Measurements from ENCODE around the gene E2F8.

Gene E2F8, protein sequence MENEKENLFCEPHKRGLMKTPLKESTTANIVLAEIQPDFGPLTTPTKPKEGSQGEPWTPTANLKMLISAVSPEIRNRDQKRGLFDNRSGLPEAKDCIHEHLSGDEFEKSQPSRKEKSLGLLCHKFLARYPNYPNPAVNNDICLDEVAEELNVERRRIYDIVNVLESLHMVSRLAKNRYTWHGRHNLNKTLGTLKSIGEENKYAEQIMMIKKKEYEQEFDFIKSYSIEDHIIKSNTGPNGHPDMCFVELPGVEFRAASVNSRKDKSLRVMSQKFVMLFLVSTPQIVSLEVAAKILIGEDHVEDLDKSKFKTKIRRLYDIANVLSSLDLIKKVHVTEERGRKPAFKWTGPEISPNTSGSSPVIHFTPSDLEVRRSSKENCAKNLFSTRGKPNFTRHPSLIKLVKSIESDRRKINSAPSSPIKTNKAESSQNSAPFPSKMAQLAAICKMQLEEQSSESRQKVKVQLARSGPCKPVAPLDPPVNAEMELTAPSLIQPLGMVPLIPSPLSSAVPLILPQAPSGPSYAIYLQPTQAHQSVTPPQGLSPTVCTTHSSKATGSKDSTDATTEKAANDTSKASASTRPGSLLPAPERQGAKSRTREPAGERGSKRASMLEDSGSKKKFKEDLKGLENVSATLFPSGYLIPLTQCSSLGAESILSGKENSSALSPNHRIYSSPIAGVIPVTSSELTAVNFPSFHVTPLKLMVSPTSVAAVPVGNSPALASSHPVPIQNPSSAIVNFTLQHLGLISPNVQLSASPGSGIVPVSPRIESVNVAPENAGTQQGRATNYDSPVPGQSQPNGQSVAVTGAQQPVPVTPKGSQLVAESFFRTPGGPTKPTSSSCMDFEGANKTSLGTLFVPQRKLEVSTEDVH

GRCh38 chr11:19240420-19241259 lies at the start of gene E2F8:
Gene E2F8 (minus strand): TSS chr11:19240945. CDS start chr11:19240121, 824 bp downstream.
- Histone ChIP-seq H3K36me3 (ENCODE audit: insufficient read depth) (no peaks in the 10 kb centered on the region; the same call in 1 of the 2 replicates), H3K79me2 (ENCODE audit: insufficient read depth, low read depth) (peaks cover 18% of the 10 kb centered on the region; the same call in 1 of the 2 replicates), H3K27me3 (ENCODE audit: insufficient read depth, low read depth) (no peaks in the 10 kb centered on the region), H3K9ac (peak within 1 kb of the TSS; percentile 95), H3K27ac (peak within 1 kb of the TSS; percentile 80), H2AFZ (ENCODE audit: low read depth) (peak within 1 kb of the TSS; percentile 74), H3K4me2 (peak within 1 kb of the TSS; percentile 72), H4K20me1 (ENCODE audit: insufficient read depth) (no peaks in the 10 kb centered on the region), H3K4me3 (IDR thresholded peaks at IDR 0.05; ENCODE audit: insufficient read depth, low read depth, low read length) (no peak within 1 kb of the TSS), H3K4me1 (ENCODE audit: low read depth, poor library complexity, severe bottlenecking) (peaks cover 18% of the 10 kb centered on the region)
- TF ChIP-seq CTCF (conservative IDR thresholded peaks at IDR 0.05; ENCODE audit: low read depth, low read length): no peak

GRCh38 chr11:19290356-19290755 lies 49.6 kb upstream of the E2F8 start:
- Histone ChIP-seq H3K4me2 (no peak overlapping the region), H3K27me3 (ENCODE audit: insufficient read depth, low read depth) (no peaks in the 10 kb centered on the region), H3K4me3 (IDR thresholded peaks at IDR 0.05; ENCODE audit: insufficient read depth, low read depth, low read length) (no peak overlapping the region), H4K20me1 (ENCODE audit: insufficient read depth) (no peaks in the 10 kb centered on the region), H3K36me3 (ENCODE audit: insufficient read depth) (no peaks in the 10 kb centered on the region), H3K79me2 (ENCODE audit: insufficient read depth, low read depth) (no peaks in the 10 kb centered on the region; the same call in 1 of the 2 replicates), H3K27ac (no peak overlapping the region), H3K9ac (no peak overlapping the region), H2AFZ (ENCODE audit: low read depth) (no peak overlapping the region), H3K4me1 (ENCODE audit: low read depth, poor library complexity, severe bottlenecking) (no peaks in the 10 kb centered on the region)
- no peak for TF ChIP-seq CTCF (conservative IDR thresholded peaks at IDR 0.05; ENCODE audit: low read depth, low read length)

- TF ChIP-seq CTCF (conservative IDR thresholded peaks at IDR 0.05; ENCODE audit: low read depth, low read length): no peak
- no peak overlapping the region for H3K4me2 ChIP-seq
- no peak overlapping the region for H2AFZ ChIP-seq (ENCODE audit: low read depth)
- no peaks in the 10 kb centered on the region for H3K27me3 ChIP-seq (ENCODE audit: insufficient read depth, low read depth)
- H3K9ac ChIP-seq: no peak overlapping the region
- H4K20me1 ChIP-seq (ENCODE audit: insufficient read depth): no peaks in the 10 kb centered on the region
- no peak overlapping the region for H3K4me3 ChIP-seq (IDR thresholded peaks at IDR 0.05; ENCODE audit: insufficient read depth, low read depth, low read length)
- no peaks in the 10 kb centered on the region for H3K36me3 ChIP-seq (ENCODE audit: insufficient read depth)
- H3K27ac ChIP-seq: no peak overlapping the region
- H3K79me2 ChIP-seq (ENCODE audit: insufficient read depth, low read depth): no peaks in the 10 kb centered on the region; the same call in 1 of the 2 replicates
- no peaks in the 10 kb centered on the region for H3K4me1 ChIP-seq (ENCODE audit: low read depth, poor library complexity, severe bottlenecking)
Measured at GRCh38 chr11:19288256-19288655, 47.5 kb upstream of the E2F8 start.

DNA sequence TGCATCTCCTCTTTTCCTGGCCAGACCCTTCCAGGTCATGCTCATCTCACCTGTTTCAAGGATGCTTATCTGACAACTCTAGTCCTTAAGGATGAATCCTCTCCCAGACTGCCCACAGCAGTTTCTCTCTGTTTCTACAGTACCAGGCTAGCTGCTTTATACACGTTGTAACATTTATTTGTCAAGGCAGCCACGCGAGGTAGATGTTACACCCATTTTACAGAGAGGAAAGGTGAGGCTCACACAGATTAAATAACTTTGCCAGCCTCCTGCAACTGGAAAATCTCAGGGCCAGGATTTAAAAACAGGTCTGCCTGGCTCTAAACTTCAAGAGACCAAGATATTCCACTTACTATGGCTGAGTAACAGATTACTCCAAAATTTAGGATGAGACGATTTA lies 45.7 kb upstream of the E2F8 start:
- H3K27ac ChIP-seq: no peak overlapping the region
- H3K36me3 ChIP-seq (ENCODE audit: insufficient read depth): no peaks in the 10 kb centered on the region
- H3K9ac ChIP-seq: no peak overlapping the region
- H3K4me2 ChIP-seq: no peak overlapping the region
- no peak overlapping the region for H3K4me3 ChIP-seq (IDR thresholded peaks at IDR 0.05; ENCODE audit: insufficient read depth, low read depth, low read length)
- no peaks in the 10 kb centered on the region for H3K79me2 ChIP-seq (ENCODE audit: insufficient read depth, low read depth)
- H4K20me1 ChIP-seq (ENCODE audit: insufficient read depth): no peaks in the 10 kb centered on the region
- H3K4me1 ChIP-seq (ENCODE audit: low read depth, poor library complexity, severe bottlenecking): peaks cover 4% of the 10 kb centered on the region
- no peak for TF ChIP-seq CTCF (conservative IDR thresholded peaks at IDR 0.05; ENCODE audit: low read depth, low read length)
- H3K27me3 ChIP-seq (ENCODE audit: insufficient read depth, low read depth): no peaks in the 10 kb centered on the region
- no peak overlapping the region for H2AFZ ChIP-seq (ENCODE audit: low read depth)
